Measurements from ENCODE around the gene PRAMEF9. TPM values are rescaled to one million over a fixed set of nuclear protein-coding genes. Genes with fewer than 3 reads are reported as not detected.
"Not testable (repeated sequence)": the region's sequence is repeated elsewhere in the genome, so short reads cannot be mapped to it uniquely, and the experiment has no call there.

The PRAMEF9 gene
- polyA plus RNA-seq (2011; rRNA removed) (not detected in 2 replicates), polyA plus RNA-seq (2017; fragmentation: RNase III; extraction: RNeasy Plus Mini Kit Qiagen cat#74134 plus additional on column Dnase treatment) (not detected in 3 replicates), polyA minus RNA-seq (2011; rRNA and poly(A)+ RNA removed) (not detected in 2 replicates)
- not detected in 2 replicates for polyA plus RNA-seq (2012; cell fraction: cytosol; rRNA removed)
- polyA plus RNA-seq (2012; cell fraction: nucleus; rRNA removed): not detected in 2 replicates

GRCh38 chr1:13171548-13171947 is at the start of gene PRAMEF9:
Gene PRAMEF9 (plus strand): TSS chr1:13171848. CDS start chr1:13175281, 3,433 bp downstream.
- H3K4me1 ChIP-seq; POLR2A ChIA-PET; CTCF ChIA-PET; H3K4me3 ChIP-seq; H3K27ac ChIP-seq; DNase-seq (ENCODE audit: low read depth in 1 of 2, low spot score in 1 of 2); FAIRE-seq; H3K9me3 ChIP-seq; ATAC-seq; H3K4me2 ChIP-seq: not testable (repeated sequence)
- WGBS (ENCODE audit: missing lambda C conversion rate): 2% methylated on average over 2 of the region's 2 CpGs

DNA sequence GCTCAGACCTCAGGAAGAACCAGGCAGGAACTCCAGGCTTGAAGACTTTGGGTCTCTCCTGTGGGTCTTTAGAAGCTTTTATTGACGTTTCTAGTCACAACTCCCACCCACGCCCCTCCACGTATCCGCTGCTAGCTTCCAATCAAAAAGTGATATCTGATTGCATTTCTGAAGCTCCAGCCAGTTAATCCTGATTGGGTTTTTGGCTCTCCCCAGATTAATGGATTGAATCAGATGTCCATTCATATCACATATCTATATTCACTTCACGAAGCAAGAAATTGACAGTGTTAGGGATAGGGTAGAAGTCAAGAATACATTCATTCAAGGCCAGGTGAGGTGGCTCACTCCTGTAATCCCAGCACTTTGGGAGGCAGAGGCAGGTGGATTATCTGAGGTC is 15.7 kb upstream of the PRAMEF9 start, which contains the start of gene PRAMEF26:
Gene PRAMEF26 (minus strand): TSS at position 101 of the 400 bp plus-strand sequence. CDS start 2,914 bp downstream, outside the sequence.
- 0% methylated on average over 1 of the region's 5 CpGs for WGBS (ENCODE audit: missing lambda C conversion rate)

DNA sequence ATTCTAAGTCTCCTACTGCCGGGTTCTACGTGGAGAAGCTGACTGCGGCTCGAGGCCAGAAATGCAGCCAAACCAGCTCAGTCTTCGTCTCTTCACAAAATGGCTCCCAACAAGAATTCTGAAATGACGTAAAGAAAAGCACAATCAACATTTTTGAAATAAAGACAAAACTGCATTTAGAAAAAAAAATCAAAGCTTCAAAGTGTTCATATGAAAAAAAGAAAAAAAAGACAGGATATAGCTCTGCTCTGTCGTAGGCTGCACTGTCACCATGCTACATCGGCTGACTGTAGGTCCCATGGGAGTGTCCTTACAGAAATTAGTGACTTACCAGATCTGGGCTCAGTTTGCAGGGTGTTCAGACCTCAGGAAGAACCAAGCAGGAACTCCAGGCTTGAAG is 6.1 kb upstream of the PRAMEF9 start, which contains the start of gene HNRNPCL4:
Gene HNRNPCL4 (minus strand): TSS at position 101 of the 400 bp plus-strand sequence. CDS start 164 bp downstream, outside the sequence.
- DNase-seq (ENCODE audit: low read depth in 1 of 2, low spot score in 1 of 2); CTCF ChIA-PET; H3K4me2 ChIP-seq; POLR2A ChIA-PET; H3K4me1 ChIP-seq; ATAC-seq; FAIRE-seq; H3K4me3 ChIP-seq; H3K9me3 ChIP-seq; H3K27ac ChIP-seq: not testable (repeated sequence)
- no CpG with 5 or more reads among the region's 8 CpGs for WGBS (ENCODE audit: missing lambda C conversion rate)

More for the DNA sequence above, 15.7 kb upstream of the PRAMEF9 start, which contains the start of gene PRAMEF26:
- H3K27ac ChIP-seq; H3K4me1 ChIP-seq; POLR2A ChIA-PET; CTCF ChIA-PET; H3K9me3 ChIP-seq; DNase-seq (ENCODE audit: low read depth in 1 of 2, low spot score in 1 of 2); H3K4me3 ChIP-seq; ATAC-seq; FAIRE-seq; H3K4me2 ChIP-seq: not testable (repeated sequence)

DNA sequence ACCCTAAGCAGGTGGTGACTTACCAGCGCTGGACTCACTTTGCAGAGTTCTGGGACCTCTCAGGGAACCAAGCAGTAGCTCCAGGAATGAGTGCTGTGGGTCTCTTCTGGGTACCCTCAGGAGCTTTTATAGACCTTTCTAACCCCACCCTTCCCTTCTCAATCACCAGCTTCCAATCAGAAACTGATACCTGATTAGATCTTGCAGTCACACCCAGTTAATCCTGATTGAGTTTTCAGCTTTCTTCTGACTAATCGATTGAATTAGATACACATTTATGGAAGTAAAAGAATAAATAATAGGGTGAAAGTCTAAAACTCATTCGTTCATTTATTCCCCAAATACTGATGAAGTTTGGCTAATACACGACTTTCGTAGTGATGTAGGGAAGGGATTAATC is 29.7 kb downstream of the PRAMEF9 start, which contains the start of gene PRAMEF13:
Gene PRAMEF13 (minus strand): TSS at position 101 of the 400 bp plus-strand sequence. CDS start 1,820 bp downstream, outside the sequence.
- FAIRE-seq; H3K4me2 ChIP-seq; ATAC-seq; POLR2A ChIA-PET; DNase-seq (ENCODE audit: low read depth in 1 of 2, low spot score in 1 of 2); H3K9me3 ChIP-seq; CTCF ChIA-PET; H3K4me3 ChIP-seq; H3K4me1 ChIP-seq; H3K27ac ChIP-seq: not testable (repeated sequence)
- WGBS (ENCODE audit: missing lambda C conversion rate): 0% methylated on average over 4 of the region's 5 CpGs

DNA sequence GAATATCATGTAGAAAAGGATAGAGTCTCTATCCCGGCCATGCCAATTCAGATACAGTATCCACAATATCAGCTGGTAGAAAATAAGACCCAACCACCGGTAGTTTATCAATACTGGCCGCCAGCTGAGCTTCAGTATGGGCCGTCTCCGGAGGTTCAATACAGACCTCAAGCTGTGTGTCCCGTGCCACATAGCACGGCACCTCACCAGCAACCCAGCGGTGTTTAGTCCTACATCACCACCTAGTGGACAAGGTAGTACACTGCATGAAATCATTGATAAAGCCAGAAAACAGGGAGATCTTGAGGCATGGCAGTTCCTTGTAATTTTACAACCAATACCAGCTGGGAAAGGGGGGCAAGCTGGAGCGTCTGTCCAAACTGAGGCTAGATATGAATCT is 37.1 kb downstream of the PRAMEF9 start:
- H3K4me2 ChIP-seq; H3K9me3 ChIP-seq; CTCF ChIA-PET; ATAC-seq; H3K4me3 ChIP-seq; H3K4me1 ChIP-seq; H3K27ac ChIP-seq; POLR2A ChIA-PET; DNase-seq (ENCODE audit: low read depth in 1 of 2, low spot score in 1 of 2); FAIRE-seq: not testable (repeated sequence)
- WGBS (ENCODE audit: missing lambda C conversion rate): no CpG with 5 or more reads among the region's 9 CpGs

DNA sequence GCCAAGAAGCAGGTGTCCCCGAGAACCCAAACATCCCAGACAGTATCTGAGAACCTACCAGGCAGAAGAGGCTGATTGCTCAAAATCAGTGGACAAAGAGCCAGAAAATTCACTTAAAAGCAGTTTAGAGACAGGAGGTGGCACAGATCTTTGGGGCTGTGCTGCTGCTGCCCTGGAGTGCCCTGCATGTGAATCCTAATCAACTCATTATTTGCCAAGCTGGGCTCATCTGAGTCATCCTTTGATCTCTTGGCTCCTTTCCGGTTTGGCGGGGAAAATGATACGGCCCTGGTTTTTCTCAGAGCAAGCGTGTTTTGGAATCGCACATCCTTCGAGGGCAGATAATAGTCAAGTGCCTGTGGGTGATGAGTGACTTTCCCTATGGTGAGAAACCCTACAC is 45.0 kb downstream of the PRAMEF9 start:
- CTCF ChIA-PET: not testable (repeated sequence)

DNA sequence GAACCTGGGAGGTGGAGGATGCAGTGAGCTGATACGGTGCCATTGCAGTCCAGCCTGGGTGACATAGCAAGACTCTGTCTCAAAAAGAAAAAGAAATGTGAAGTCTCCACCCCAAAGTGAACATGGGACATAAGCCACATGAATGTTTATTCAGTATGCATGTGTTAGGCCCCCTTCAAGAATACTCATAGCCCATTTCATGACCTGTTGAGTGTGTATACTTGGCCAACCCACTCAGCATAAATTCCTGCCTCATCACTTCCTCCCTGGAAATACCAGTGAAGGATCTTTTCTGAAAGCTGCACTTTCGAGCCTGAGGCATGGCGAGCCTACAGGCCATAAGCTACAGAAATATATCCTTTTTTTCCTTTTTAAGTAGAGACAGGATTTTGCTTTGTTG is 47.6 kb downstream of the PRAMEF9 start:
- H3K4me2 ChIP-seq; CTCF ChIA-PET; FAIRE-seq; POLR2A ChIA-PET; H3K9me3 ChIP-seq; DNase-seq (ENCODE audit: low read depth in 1 of 2, low spot score in 1 of 2); H3K27ac ChIP-seq; H3K4me1 ChIP-seq; H3K4me3 ChIP-seq; ATAC-seq: not testable (repeated sequence)
- no CpG with 5 or more reads among the region's 3 CpGs for WGBS (ENCODE audit: missing lambda C conversion rate)

More for the DNA sequence above, 45.0 kb downstream of the PRAMEF9 start:
- WGBS (ENCODE audit: missing lambda C conversion rate): no CpG with 5 or more reads among the region's 7 CpGs
- H3K4me2 ChIP-seq; POLR2A ChIA-PET; DNase-seq (ENCODE audit: low read depth in 1 of 2, low spot score in 1 of 2); H3K4me3 ChIP-seq; FAIRE-seq; H3K4me1 ChIP-seq; H3K9me3 ChIP-seq; H3K27ac ChIP-seq; ATAC-seq: not testable (repeated sequence)

GRCh38 chr1:13222788-13223187 is 51.1 kb downstream of the PRAMEF9 start:
- H3K9me3 ChIP-seq; H3K4me1 ChIP-seq; CTCF ChIA-PET; H3K4me3 ChIP-seq; H3K4me2 ChIP-seq; DNase-seq (ENCODE audit: low read depth in 1 of 2, low spot score in 1 of 2); POLR2A ChIA-PET; FAIRE-seq; H3K27ac ChIP-seq: not testable (repeated sequence)
- ATAC-seq: peak in 1 of 2 experiments; percentile 52; a peak in 2 of 6 replicates
- no CpG with 5 or more reads among the region's 4 CpGs for WGBS (ENCODE audit: missing lambda C conversion rate)

Data from A549 (cell line).